Measurements from ENCODE around the gene RERGL. TPM values are rescaled to one million over a fixed set of nuclear protein-coding genes. Genes with fewer than 3 reads are reported as not detected.

RERGL gene
- total RNA-seq, 1 experiment from 2014 or later: not detected

Other genes starting within 250 kb of the RERGL start
- gene PIK3C2G, start 171.3 kb upstream of the RERGL start, total RNA-seq (2014; rRNA removed): not detected in 2 replicates

Measured in PC-3 (cell line).